Fibroblast of lung (primary cell): ENCODE results near the gene CYB561.

Experiments used
- CTCF ChIP-seq, 2 donors: IDR thresholded peaks in 1 of 2; conservative IDR thresholded peaks in 1 of 2; 1 replicate in 1 of 2; 2 replicates in 1 of 2; pipeline ENCODE4 v1.5.1; 2011 to 2012; ENCODE audit warnings: low read length in 2 of 2, control low read depth in 1 of 2, inconsistent platforms in 1 of 2, low read depth in 1 of 2, mild to moderate bottlenecking in 1 of 2
- EZH2 ChIP-seq: IDR thresholded peaks from 2 replicates; pipeline ENCODE4 v1.5.1; 2012; ENCODE audit warnings: low read length, control low read depth, mild to moderate bottlenecking; ENCODE audit errors: missing control alignments

- no peak for TF ChIP-seq CTCF (conservative IDR thresholded peaks at IDR 0.05 in 1 of 2, IDR thresholded peaks at IDR 0.05 in 1 of 2; ENCODE audit: low read depth in 1 of 2, low read length in 2 of 2)
- TF ChIP-seq EZH2 = no peak
Observed at GRCh38 chr17:63435681-63436522, 10.2 kb downstream of the CYB561 start.
